Activated CD4-positive, alpha-beta T cell treated with anti-CD3 and anti-CD28 coated beads, Interleukin-2, Interleukin-4, amounts not matched to agents 100 ng/mL and 50 ng/mL, durations not matched to agents 16 hours and 8 hours (primary cell): Measurements from ENCODE around the gene SLC49A3.

ENCODE experiments used
- DNase-seq: peaks from one replicate; pipeline ENCODE4 v3.0.0-alpha.2; 2020; ENCODE audit warnings: low spot score

Gene SLC49A3

GRCh38 chr4:633406-633805, 55.5 kb downstream of the SLC49A3 start:
- no peak for DNase-seq

GRCh38 chr4:632926-633325, 56.0 kb downstream of the SLC49A3 start:
- no peak for DNase-seq

- DNase-seq = no peak
These were observed 56.7 kb downstream of the SLC49A3 start for GRCh38 chr4:632196-632790.
